K562 (cell line): ENCODE results near the gene HARS2. TPM values are rescaled to one million over a fixed set of nuclear protein-coding genes. Genes with fewer than 3 reads are reported as not detected.
A peak's percentile ranks its signal among the peaks of the same experiment; 100 is the strongest.

Experiments
- GTF2A2 ChIP-seq: IDR thresholded peaks from 2 replicates; pipeline ENCODE4 v1.6.1; 2016; ENCODE audit warnings: mild to moderate bottlenecking, missing genetic modification characterization, missing compliant biosample characterization
- NCOA2 ChIP-seq, 2 experiments: fragments of 450-650 bp; IDR thresholded peaks; 2 replicates each; pipeline ENCODE4 v1.6.1; 2018; ENCODE audit warnings: mild to moderate bottlenecking in 2 of 2, moderate library complexity in 1 of 2; ENCODE audit not compliant: partially characterized antibody in 2 of 2
- NFATC3 ChIP-seq: fragments of 450-650 bp; IDR thresholded peaks from 2 replicates; pipeline ENCODE4 v1.6.1; 2017; ENCODE audit warnings: mild to moderate bottlenecking
- PCBP1 ChIP-seq: fragments of 200-400 bp; formaldehyde crosslinking; IDR thresholded peaks from 2 replicates; pipeline ENCODE4 v1.6.1; 2018; ENCODE audit warnings: mild to moderate bottlenecking, low read depth, low read length; ENCODE audit not compliant: poor library complexity, severe bottlenecking
- SAP30 ChIP-seq: fragments of 200-600 bp; sonication (generic); IDR thresholded peaks from 2 replicates; pipeline ENCODE4 v1.6.1; 2012; ENCODE audit warnings: borderline replicate concordance, low read depth, mild to moderate bottlenecking, moderate library complexity, low read length, control low read depth, inconsistent platforms; ENCODE audit not compliant: insufficient read depth, poor library complexity, severe bottlenecking
- ZKSCAN3 ChIP-seq: fragments of 250-450 bp; sonication (Bioruptor Pico); IDR thresholded peaks from 2 replicates; pipeline ENCODE4 v1.4.0; 2020
- ZNF217 ChIP-seq: sonication (generic); formaldehyde crosslinking; IDR thresholded peaks from 2 replicates; pipeline ENCODE4 v1.8.0; 2022; ENCODE audit warnings: mild to moderate bottlenecking, missing genetic modification reagents
- ZNF740 ChIP-seq, 3 experiments: fragments of 200-800 bp in 1 of 3; sonication (Bioruptor generic) in 1 of 3; sonication (generic) in 1 of 3; formaldehyde crosslinking in 1 of 3; IDR thresholded peaks; 2 replicates each; pipeline versions ENCODE4 v1.6.1 to v1.8.0; 2016 to 2022; ENCODE audit warnings: mild to moderate bottlenecking in 2 of 3, missing compliant biosample characterization in 2 of 3, missing genetic modification characterization in 2 of 3, missing genetic modification reagents in 1 of 3
- polyA plus RNA-seq, 8 experiments: library from polyadenylated mRNA; depleted of rRNA in 4 of 8; stranded (reverse) in 5 of 8; unstranded in 3 of 8; fragments of >200 nt; fragmentation: Nextera tagmentation in 2 of 8; fragmentation: Illumina TruSeq in 1 of 8; extraction: Ambion mirVana in 2 of 8; extraction: Trizol in 1 of 8; gene quantifications; 2 replicates each; pipeline versions ENCODE4 v1.2.1 to v1.2.3, GENCODE V29; 2011 to 2014; ENCODE audit warnings: inconsistent platforms in 1 of 8, missing spikeins in 1 of 8
- total RNA-seq, 7 experiments: library from RNA; depleted of rRNA in 6 of 7; stranded (reverse); fragments of >200 nt in 6 of 7; fragmentation: Illumina TruSeq in 2 of 7; extraction: Trizol in 2 of 7; gene quantifications; 2 replicates each; pipeline versions ENCODE4 v1.2.1 to v1.2.3, GENCODE V29; 2011 to 2021; ENCODE audit warnings: low replicate concordance in 1 of 7
- TF ChIP-seq, protein P1 (sequence below): fragments of 150-350 bp; IDR thresholded peaks from 2 replicates; pipeline ENCODE4 v1.6.1; 2014; ENCODE audit warnings: low read depth, mild to moderate bottlenecking, low read length, borderline replicate concordance
- TF ChIP-seq, protein P2 (sequence below): fragments of 450-650 bp; IDR thresholded peaks from 2 replicates; pipeline ENCODE4 v1.6.1; 2016; ENCODE audit warnings: low read depth
- TF ChIP-seq, protein P3 (sequence below): sonication (generic); formaldehyde crosslinking; IDR thresholded peaks from 2 replicates; pipeline ENCODE4 v1.4.0; 2020; ENCODE audit warnings: mild to moderate bottlenecking, missing genetic modification reagents

The HARS2 gene
- total and polyA plus RNA-seq, 9 of the 15 experiments (the other 6 are each of a cell fraction or from before 2014, with no cell fraction given): 8.5 to 41.6 (median 27.1) TPM

GRCh38 chr5:140710899-140711552, 19.8 kb downstream of the HARS2 start (continued):
- TF ChIP-seq, protein P1, sequence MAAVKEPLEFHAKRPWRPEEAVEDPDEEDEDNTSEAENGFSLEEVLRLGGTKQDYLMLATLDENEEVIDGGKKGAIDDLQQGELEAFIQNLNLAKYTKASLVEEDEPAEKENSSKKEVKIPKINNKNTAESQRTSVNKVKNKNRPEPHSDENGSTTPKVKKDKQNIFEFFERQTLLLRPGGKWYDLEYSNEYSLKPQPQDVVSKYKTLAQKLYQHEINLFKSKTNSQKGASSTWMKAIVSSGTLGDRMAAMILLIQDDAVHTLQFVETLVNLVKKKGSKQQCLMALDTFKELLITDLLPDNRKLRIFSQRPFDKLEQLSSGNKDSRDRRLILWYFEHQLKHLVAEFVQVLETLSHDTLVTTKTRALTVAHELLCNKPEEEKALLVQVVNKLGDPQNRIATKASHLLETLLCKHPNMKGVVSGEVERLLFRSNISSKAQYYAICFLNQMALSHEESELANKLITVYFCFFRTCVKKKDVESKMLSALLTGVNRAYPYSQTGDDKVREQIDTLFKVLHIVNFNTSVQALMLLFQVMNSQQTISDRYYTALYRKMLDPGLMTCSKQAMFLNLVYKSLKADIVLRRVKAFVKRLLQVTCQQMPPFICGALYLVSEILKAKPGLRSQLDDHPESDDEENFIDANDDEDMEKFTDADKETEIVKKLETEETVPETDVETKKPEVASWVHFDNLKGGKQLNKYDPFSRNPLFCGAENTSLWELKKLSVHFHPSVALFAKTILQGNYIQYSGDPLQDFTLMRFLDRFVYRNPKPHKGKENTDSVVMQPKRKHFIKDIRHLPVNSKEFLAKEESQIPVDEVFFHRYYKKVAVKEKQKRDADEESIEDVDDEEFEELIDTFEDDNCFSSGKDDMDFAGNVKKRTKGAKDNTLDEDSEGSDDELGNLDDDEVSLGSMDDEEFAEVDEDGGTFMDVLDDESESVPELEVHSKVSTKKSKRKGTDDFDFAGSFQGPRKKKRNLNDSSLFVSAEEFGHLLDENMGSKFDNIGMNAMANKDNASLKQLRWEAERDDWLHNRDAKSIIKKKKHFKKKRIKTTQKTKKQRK: 0 out of 2 replicates have a peak, but pooled peaks have one; percentile 15
- TF ChIP-seq ZNF217 (CRISPR knock-in tag): no peak
- TF ChIP-seq, protein P2, sequence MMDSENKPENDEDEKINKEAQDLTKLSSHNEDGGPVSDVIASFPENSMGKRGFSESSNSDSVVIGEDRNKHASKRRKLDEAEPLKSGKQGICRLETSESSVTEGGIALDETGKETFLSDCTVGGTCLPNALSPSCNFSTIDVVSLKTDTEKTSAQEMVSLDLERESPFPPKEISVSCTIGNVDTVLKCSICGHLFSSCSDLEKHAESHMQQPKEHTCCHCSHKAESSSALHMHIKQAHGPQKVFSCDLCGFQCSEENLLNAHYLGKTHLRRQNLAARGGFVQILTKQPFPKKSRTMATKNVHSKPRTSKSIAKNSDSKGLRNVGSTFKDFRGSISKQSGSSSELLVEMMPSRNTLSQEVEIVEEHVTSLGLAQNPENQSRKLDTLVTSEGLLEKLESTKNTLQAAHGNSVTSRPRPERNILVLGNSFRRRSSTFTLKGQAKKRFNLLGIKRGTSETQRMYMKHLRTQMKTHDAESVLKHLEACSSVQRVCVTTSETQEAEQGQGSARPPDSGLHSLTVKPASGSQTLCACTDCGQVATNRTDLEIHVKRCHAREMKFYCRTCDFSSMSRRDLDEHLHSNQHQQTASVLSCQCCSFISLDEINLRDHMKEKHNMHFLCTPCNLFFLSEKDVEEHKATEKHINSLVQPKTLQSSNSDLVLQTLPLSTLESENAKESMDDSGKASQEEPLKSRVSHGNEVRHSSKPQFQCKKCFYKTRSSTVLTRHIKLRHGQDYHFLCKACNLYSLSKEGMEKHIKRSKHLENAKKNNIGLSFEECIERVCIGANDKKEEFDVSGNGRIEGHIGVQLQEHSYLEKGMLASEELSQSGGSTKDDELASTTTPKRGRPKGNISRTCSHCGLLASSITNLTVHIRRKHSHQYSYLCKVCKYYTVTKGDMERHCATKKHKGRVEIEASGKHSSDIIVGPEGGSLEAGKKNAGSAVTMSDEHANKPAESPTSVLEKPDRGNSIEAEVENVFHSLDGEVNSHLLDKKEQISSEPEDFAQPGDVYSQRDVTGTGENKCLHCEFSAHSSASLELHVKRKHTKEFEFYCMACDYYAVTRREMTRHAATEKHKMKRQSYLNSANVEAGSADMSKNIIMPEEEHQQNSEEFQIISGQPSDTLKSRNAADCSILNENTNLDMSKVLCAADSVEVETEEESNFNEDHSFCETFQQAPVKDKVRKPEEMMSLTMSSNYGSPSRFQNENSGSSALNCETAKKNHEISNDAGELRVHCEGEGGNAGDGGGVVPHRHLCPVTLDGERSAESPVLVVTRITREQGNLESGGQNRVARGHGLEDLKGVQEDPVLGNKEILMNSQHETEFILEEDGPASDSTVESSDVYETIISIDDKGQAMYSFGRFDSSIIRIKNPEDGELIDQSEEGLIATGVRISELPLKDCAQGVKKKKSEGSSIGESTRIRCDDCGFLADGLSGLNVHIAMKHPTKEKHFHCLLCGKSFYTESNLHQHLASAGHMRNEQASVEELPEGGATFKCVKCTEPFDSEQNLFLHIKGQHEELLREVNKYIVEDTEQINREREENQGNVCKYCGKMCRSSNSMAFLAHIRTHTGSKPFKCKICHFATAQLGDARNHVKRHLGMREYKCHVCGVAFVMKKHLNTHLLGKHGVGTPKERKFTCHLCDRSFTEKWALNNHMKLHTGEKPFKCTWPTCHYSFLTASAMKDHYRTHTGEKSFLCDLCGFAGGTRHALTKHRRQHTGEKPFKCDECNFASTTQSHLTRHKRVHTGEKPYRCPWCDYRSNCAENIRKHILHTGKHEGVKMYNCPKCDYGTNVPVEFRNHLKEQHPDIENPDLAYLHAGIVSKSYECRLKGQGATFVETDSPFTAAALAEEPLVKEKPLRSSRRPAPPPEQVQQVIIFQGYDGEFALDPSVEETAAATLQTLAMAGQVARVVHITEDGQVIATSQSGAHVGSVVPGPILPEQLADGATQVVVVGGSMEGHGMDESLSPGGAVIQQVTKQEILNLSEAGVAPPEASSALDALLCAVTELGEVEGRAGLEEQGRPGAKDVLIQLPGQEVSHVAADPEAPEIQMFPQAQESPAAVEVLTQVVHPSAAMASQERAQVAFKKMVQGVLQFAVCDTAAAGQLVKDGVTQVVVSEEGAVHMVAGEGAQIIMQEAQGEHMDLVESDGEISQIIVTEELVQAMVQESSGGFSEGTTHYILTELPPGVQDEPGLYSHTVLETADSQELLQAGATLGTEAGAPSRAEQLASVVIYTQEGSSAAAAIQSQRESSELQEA: peak; percentile 77
- TF ChIP-seq ZKSCAN3 (CRISPR knock-in tag): no peak
- peak in 1 of 2 experiments; percentile 91 for TF ChIP-seq NCOA2 (IDR thresholded peaks at IDR 0.05; ENCODE audit: partially characterized antibody in 2 of 2)
- TF ChIP-seq ZNF740 (CRISPR knock-in tag; IDR thresholded peaks at IDR 0.05): no peak
- no peak for TF ChIP-seq ZNF740 (tag; IDR thresholded peaks at IDR 0.05)
- TF ChIP-seq SAP30: no peak
- TF ChIP-seq PCBP1: no peak
- TF ChIP-seq, protein P3, sequence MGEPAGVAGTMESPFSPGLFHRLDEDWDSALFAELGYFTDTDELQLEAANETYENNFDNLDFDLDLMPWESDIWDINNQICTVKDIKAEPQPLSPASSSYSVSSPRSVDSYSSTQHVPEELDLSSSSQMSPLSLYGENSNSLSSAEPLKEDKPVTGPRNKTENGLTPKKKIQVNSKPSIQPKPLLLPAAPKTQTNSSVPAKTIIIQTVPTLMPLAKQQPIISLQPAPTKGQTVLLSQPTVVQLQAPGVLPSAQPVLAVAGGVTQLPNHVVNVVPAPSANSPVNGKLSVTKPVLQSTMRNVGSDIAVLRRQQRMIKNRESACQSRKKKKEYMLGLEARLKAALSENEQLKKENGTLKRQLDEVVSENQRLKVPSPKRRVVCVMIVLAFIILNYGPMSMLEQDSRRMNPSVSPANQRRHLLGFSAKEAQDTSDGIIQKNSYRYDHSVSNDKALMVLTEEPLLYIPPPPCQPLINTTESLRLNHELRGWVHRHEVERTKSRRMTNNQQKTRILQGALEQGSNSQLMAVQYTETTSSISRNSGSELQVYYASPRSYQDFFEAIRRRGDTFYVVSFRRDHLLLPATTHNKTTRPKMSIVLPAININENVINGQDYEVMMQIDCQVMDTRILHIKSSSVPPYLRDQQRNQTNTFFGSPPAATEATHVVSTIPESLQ (CRISPR knock-in tag): no peak
- TF ChIP-seq GTF2A2 (tag): no peak
- peak; percentile 54; the same call in 1 of the 2 replicates for TF ChIP-seq NFATC3
